A549 (cell line): ENCODE results near the gene TMEM106C.

Experiments used
- BCL3 ChIP-seq: fragments of >200 bp; sonication (Bioruptor Twin); formaldehyde crosslinking; IDR thresholded peaks from 3 replicates; pipeline ENCODE4 v1.6.1; 2016
- CTCF ChIP-seq: fragments of >200 bp; sonication (Bioruptor Twin); formaldehyde crosslinking; IDR thresholded peaks from 3 replicates; pipeline ENCODE4 v1.5.1; 2016
- EP300 ChIP-seq, 2 experiments: fragments of >200 bp; sonication (Bioruptor Twin); formaldehyde crosslinking; IDR thresholded peaks; 2 replicates in 1 of 2; 3 replicates in 1 of 2; pipeline ENCODE4 v1.6.1; 2016 to 2017
- MYC ChIP-seq: IDR thresholded peaks from 2 replicates; pipeline ENCODE4 v1.6.1; 2012; ENCODE audit warnings: mild to moderate bottlenecking, inconsistent platforms, low read length, improper control_type of control experiment, borderline replicate concordance
- NFE2L2 ChIP-seq: fragments of 150-350 bp; conservative IDR thresholded peaks from 2 replicates; pipeline ENCODE4 v1.6.1; 2014; ENCODE audit warnings: low read length
- POLR2A ChIP-seq: IDR thresholded peaks from 2 replicates; pipeline ENCODE4 v1.6.1; 2012; ENCODE audit warnings: mild to moderate bottlenecking, low read length
- RFX5 ChIP-seq: fragments of 450-650 bp; IDR thresholded peaks from 2 replicates; pipeline ENCODE4 v1.7.1; 2014; ENCODE audit warnings: antibody characterized with exemption, mild to moderate bottlenecking, moderate library complexity
- SMC3 ChIP-seq: fragments of >200 bp; sonication (Bioruptor Twin); formaldehyde crosslinking; IDR thresholded peaks from 3 replicates; pipeline ENCODE4 v1.6.1; 2018; ENCODE audit warnings: inconsistent platforms
- ZC3H11A ChIP-seq: fragments of 450-650 bp; IDR thresholded peaks from 2 replicates; pipeline ENCODE4 v1.6.1; 2014; ENCODE audit warnings: antibody characterized with exemption, mild to moderate bottlenecking
- TF ChIP-seq, protein P1 (sequence below): IDR thresholded peaks from 2 replicates; pipeline ENCODE4 v1.6.1; 2012; ENCODE audit warnings: low read depth, borderline replicate concordance

DNA sequence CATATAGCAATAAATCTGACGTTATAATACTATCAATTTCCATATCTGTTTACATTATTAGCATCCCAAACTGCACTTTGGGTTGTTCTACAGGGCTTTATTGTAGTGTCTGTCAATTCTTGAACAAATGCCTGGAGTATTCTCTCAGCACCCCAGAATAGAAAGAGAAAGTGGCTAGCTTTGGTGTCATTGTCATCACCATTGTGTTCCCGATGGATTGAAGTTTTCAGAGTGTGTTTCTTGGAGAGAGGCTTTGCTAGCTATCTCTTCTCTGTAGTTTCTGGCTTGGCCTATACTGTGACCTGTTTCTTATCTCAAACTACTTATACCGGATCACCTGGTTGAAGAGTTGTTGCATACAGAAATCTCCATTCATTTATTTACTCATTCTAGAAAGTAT lies 6.4 kb downstream of the TMEM106C start:
- no peak for TF ChIP-seq CTCF
- TF ChIP-seq RFX5, result no peak
- no peak for TF ChIP-seq SMC3
- no peak for TF ChIP-seq POLR2A
- no peak for TF ChIP-seq NFE2L2
- no peak for TF ChIP-seq MYC
- no peak for TF ChIP-seq ZC3H11A
- TF ChIP-seq BCL3, result no peak
- TF ChIP-seq, protein P1, sequence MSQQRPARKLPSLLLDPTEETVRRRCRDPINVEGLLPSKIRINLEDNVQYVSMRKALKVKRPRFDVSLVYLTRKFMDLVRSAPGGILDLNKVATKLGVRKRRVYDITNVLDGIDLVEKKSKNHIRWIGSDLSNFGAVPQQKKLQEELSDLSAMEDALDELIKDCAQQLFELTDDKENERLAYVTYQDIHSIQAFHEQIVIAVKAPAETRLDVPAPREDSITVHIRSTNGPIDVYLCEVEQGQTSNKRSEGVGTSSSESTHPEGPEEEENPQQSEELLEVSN, result no peak
- TF ChIP-seq EP300 (IDR thresholded peaks at IDR 0.05), result no peak
